Effector memory CD4-positive, alpha-beta T cell (primary cell): ENCODE data around the gene STAB1.

Source experiments
- DNase-seq, 3 donors: peaks; one replicate each; pipeline ENCODE4 v3.0.0-alpha.2; 2020
- H3K27ac ChIP-seq: 2 replicates; pipeline ENCODE4 v1.7.0; 2013; ENCODE audit warnings: mild to moderate bottlenecking, low read length, moderate library complexity; ENCODE audit not compliant: insufficient read depth, poor library complexity, severe bottlenecking
- H3K27me3 ChIP-seq: replicated peaks from 2 replicates; pipeline ENCODE4 v1.7.0; 2013; ENCODE audit warnings: mild to moderate bottlenecking, low read length; ENCODE audit not compliant: insufficient read depth, control insufficient read depth, poor library complexity, severe bottlenecking
- H3K36me3 ChIP-seq: 2 replicates; pipeline ENCODE4 v1.7.0; 2013; ENCODE audit warnings: mild to moderate bottlenecking, low read length, moderate library complexity; ENCODE audit not compliant: control insufficient read depth, insufficient read depth
- H3K4me1 ChIP-seq: 2 replicates; pipeline ENCODE4 v1.7.0; 2013; ENCODE audit warnings: low read length, mild to moderate bottlenecking; ENCODE audit not compliant: control insufficient read depth, insufficient read depth, poor library complexity, severe bottlenecking
- H3K4me3 ChIP-seq: 2 replicates; pipeline ENCODE4 v1.7.0; 2013; ENCODE audit warnings: low read length, low read depth, mild to moderate bottlenecking; ENCODE audit not compliant: insufficient read depth, poor library complexity, severe bottlenecking
- H3K9me3 ChIP-seq: 2 replicates; pipeline ENCODE4 v1.7.0; 2013; ENCODE audit warnings: mild to moderate bottlenecking, low read length, moderate library complexity; ENCODE audit not compliant: control insufficient read depth

Gene STAB1

GRCh38 chr3:52536369-52537164 is 41.4 kb downstream of the STAB1 start, which contains the start of gene UQCC5:
Gene UQCC5, plus strand, starts transcription at chr3:52536605. Its CDS starts 151 bp downstream, at chr3:52536756.
- Histone ChIP-seq H3K9me3 (no peaks in the 10 kb centered on the region), H3K36me3 (peaks cover 6% of the 10 kb centered on the region), H3K27me3 (no peaks in the 10 kb centered on the region), H3K4me1 (peaks cover 32% of the 10 kb centered on the region), H3K27ac (peak within 1 kb of the TSS; percentile 80), H3K4me3 (peak within 1 kb of the TSS; percentile 72)
- DNase-seq, result peak; percentile 94 to 96 (median 96)

- no peaks in the 10 kb centered on the region for H3K9me3 ChIP-seq
- H3K27me3 ChIP-seq, result no peaks in the 10 kb centered on the region
- H3K36me3 ChIP-seq, result peaks cover 6% of the 10 kb centered on the region
- DNase-seq, result no peak
- peak overlapping the region; percentile 72 for H3K4me3 ChIP-seq
- H3K4me1 ChIP-seq, result peaks cover 32% of the 10 kb centered on the region
- H3K27ac ChIP-seq, result peak overlapping the region; percentile 80
Measured at GRCh38 chr3:52537165-52537620, 42.1 kb downstream of the STAB1 start.

- Histone ChIP-seq H3K27me3 (no peaks in the 10 kb centered on the region), H3K36me3 (peaks cover 6% of the 10 kb centered on the region), H3K27ac (no peak overlapping the region), H3K4me3 (peak overlapping the region; percentile 72), H3K9me3 (no peaks in the 10 kb centered on the region), H3K4me1 (peaks cover 26% of the 10 kb centered on the region)
- no peak for DNase-seq
Measured at GRCh38 chr3:52537726-52538421, 42.7 kb downstream of the STAB1 start.

GRCh38 chr3:52539010-52539653 is 44.0 kb downstream of the STAB1 start:
- Histone ChIP-seq H3K36me3 (peaks cover 6% of the 10 kb centered on the region), H3K27ac (peak overlapping the region; percentile 14), H3K4me3 (no peak overlapping the region), H3K4me1 (peaks cover 22% of the 10 kb centered on the region), H3K27me3 (no peaks in the 10 kb centered on the region), H3K9me3 (no peaks in the 10 kb centered on the region)
- no peak for DNase-seq

GRCh38 chr3:52541050-52541449 is 45.9 kb downstream of the STAB1 start:
- no peaks in the 10 kb centered on the region for H3K27me3 ChIP-seq
- H3K27ac ChIP-seq, result no peak overlapping the region
- H3K36me3 ChIP-seq, result peaks cover 9% of the 10 kb centered on the region
- H3K4me3 ChIP-seq, result no peak overlapping the region
- H3K9me3 ChIP-seq, result no peaks in the 10 kb centered on the region
- peaks cover 19% of the 10 kb centered on the region for H3K4me1 ChIP-seq
- DNase-seq, result no peak

- Histone ChIP-seq H3K27ac (no peak overlapping the region), H3K9me3 (no peaks in the 10 kb centered on the region), H3K4me1 (no peaks in the 10 kb centered on the region), H3K4me3 (no peak overlapping the region), H3K27me3 (no peaks in the 10 kb centered on the region), H3K36me3 (peaks cover 32% of the 10 kb centered on the region)
- no peak for DNase-seq
Measured at GRCh38 chr3:52544937-52545336, 49.8 kb downstream of the STAB1 start.

GRCh38 chr3:52546111-52546901 is 51.2 kb downstream of the STAB1 start:
- H3K36me3 ChIP-seq, result peaks cover 34% of the 10 kb centered on the region
- H3K27ac ChIP-seq, result no peak overlapping the region
- H3K4me1 ChIP-seq, result no peaks in the 10 kb centered on the region
- DNase-seq, result no peak
- no peaks in the 10 kb centered on the region for H3K27me3 ChIP-seq
- H3K9me3 ChIP-seq, result no peaks in the 10 kb centered on the region
- no peak overlapping the region for H3K4me3 ChIP-seq

- Histone ChIP-seq H3K36me3 (peaks cover 40% of the 10 kb centered on the region), H3K27me3 (no peaks in the 10 kb centered on the region), H3K4me1 (no peaks in the 10 kb centered on the region), H3K27ac (no peak overlapping the region), H3K4me3 (no peak overlapping the region), H3K9me3 (no peaks in the 10 kb centered on the region)
- DNase-seq, result no peak
Measured at GRCh38 chr3:52547143-52547542, 52.0 kb downstream of the STAB1 start.

- Histone ChIP-seq H3K27ac (no peak overlapping the region), H3K4me3 (no peak overlapping the region), H3K27me3 (no peaks in the 10 kb centered on the region), H3K36me3 (peaks cover 65% of the 10 kb centered on the region), H3K9me3 (no peaks in the 10 kb centered on the region), H3K4me1 (no peaks in the 10 kb centered on the region)
- DNase-seq, result no peak
Measured at GRCh38 chr3:52551118-52551517, 56.0 kb downstream of the STAB1 start.
